HG02885 (cell line): Measurements from ENCODE around the gene TMEM181.
"Not testable (repeated sequence)": the region's sequence is repeated elsewhere in the genome, so short reads cannot be mapped to it uniquely, and the experiment has no call there.

Source experiments
- ATAC-seq: cut with Tn5 transposase; IDR thresholded peaks from one replicate; pipeline ENCODE4 v1.9.1; 2021; ENCODE audit warnings: mild to moderate bottlenecking; ENCODE audit not compliant: unreplicated experiment, poor library complexity

The TMEM181 gene

GRCh38 chr6:158559895-158560835 lies at the start of gene TMEM181:
TSS of gene TMEM181 (plus strand) at chr6:158560091. CDS start at chr6:158560225, 134 bp downstream.
- ATAC-seq = peak; percentile 85

GRCh38 chr6:158512809-158513208 lies 47.1 kb upstream of the TMEM181 start:
- ATAC-seq = no peak

GRCh38 chr6:158514176-158514575 lies 45.7 kb upstream of the TMEM181 start:
- ATAC-seq = no peak

GRCh38 chr6:158514991-158515390 lies 44.9 kb upstream of the TMEM181 start:
- ATAC-seq = no peak

GRCh38 chr6:158516098-158516497 lies 43.8 kb upstream of the TMEM181 start:
- no peak for ATAC-seq

- no peak for ATAC-seq
Measured at GRCh38 chr6:158517038-158517437, 42.9 kb upstream of the TMEM181 start.

GRCh38 chr6:158517581-158517980 lies 42.3 kb upstream of the TMEM181 start:
- peak; percentile 80 for ATAC-seq

- peak; percentile 75 for ATAC-seq
Measured at GRCh38 chr6:158518191-158519127, 41.4 kb upstream of the TMEM181 start.

- ATAC-seq = no peak
Measured at GRCh38 chr6:158519300-158519699, 40.6 kb upstream of the TMEM181 start.

- no peak for ATAC-seq
Measured at GRCh38 chr6:158519761-158520160, 40.1 kb upstream of the TMEM181 start.

GRCh38 chr6:158520975-158521374 lies 38.9 kb upstream of the TMEM181 start:
- not testable (repeated sequence) for ATAC-seq

GRCh38 chr6:158521759-158522158 lies 38.1 kb upstream of the TMEM181 start:
- no peak for ATAC-seq

GRCh38 chr6:158522616-158523015 lies 37.3 kb upstream of the TMEM181 start:
- ATAC-seq = no peak

- no peak for ATAC-seq
Measured at GRCh38 chr6:158524311-158524710, 35.6 kb upstream of the TMEM181 start.

- not testable (repeated sequence) for ATAC-seq
Measured at GRCh38 chr6:158527858-158528257, 32.0 kb upstream of the TMEM181 start.

GRCh38 chr6:158528826-158529225 lies 31.1 kb upstream of the TMEM181 start:
- no peak for ATAC-seq

- no peak for ATAC-seq
Measured at GRCh38 chr6:158529629-158530028, 30.3 kb upstream of the TMEM181 start.

GRCh38 chr6:158531566-158531965 lies 28.3 kb upstream of the TMEM181 start:
- no peak for ATAC-seq

GRCh38 chr6:158531970-158532369 lies 27.9 kb upstream of the TMEM181 start:
- ATAC-seq = no peak

- ATAC-seq = no peak
Measured at GRCh38 chr6:158536084-158536890, 23.6 kb upstream of the TMEM181 start.
